A549 (cell line): ENCODE data around the gene HARBI1. TPM values are rescaled to one million over a fixed set of nuclear protein-coding genes. Genes with fewer than 3 reads are reported as not detected.

Experiments
- ATAC-seq, 2 experiments: fragments of 200-7000 bp in 1 of 2; fragments of >200 bp in 1 of 2; cut with Nextera tagmentation in 1 of 2; cut with Tn5 transposase in 1 of 2; 3 replicates each; pipeline versions ENCODE4 v1.8.0 to v1.9.1; 2018 to 2020; ENCODE audit warnings: mild to moderate bottlenecking in 1 of 2, moderate library complexity in 1 of 2
- CTCF ChIA-PET: fragments of 300-600 bp; sonication (Branson Sonifier 250); formaldehyde crosslinking; extraction: SDS; loops from one replicate; lab custom pipeline; 2021; ENCODE audit warnings: antibody characterized with exemption, inconsistent platforms; lab: Yijun Ruan, JAX
- POLR2A ChIA-PET: fragments of 350-600 bp; formaldehyde crosslinking; extraction: SDS; loops from one replicate; lab custom pipeline; 2021; ENCODE audit warnings: antibody characterized with exemption, inconsistent platforms; lab: Yijun Ruan, JAX
- DNase-seq, 2 experiments: peaks; one replicate each; pipeline versions ENCODE4 v3.0.0 to v3.0.0-alpha.2; 2011 to 2016; ENCODE audit warnings: low read depth in 1 of 2, low spot score in 1 of 2
- FAIRE-seq: peaks from 2 replicates; lab custom pipeline; 2011; peaks lifted over from hg19 to GRCh38; lab: Jason Lieb, UNC
- H3K27ac ChIP-seq, 2 experiments: fragments of >200 bp; sonication (Bioruptor Twin); formaldehyde crosslinking; 3 replicates each; pipeline ENCODE4 v1.5.1; 2016 to 2017
- H3K4me1 ChIP-seq: fragments of >200 bp; sonication (Bioruptor Twin); formaldehyde crosslinking; 3 replicates; pipeline ENCODE4 v1.6.1; 2016
- H3K4me2 ChIP-seq: fragments of >200 bp; sonication (Bioruptor Twin); formaldehyde crosslinking; 3 replicates; pipeline ENCODE4 v1.6.1; 2016
- H3K4me3 ChIP-seq: fragments of >200 bp; sonication (Bioruptor Twin); formaldehyde crosslinking; 3 replicates; pipeline ENCODE4 v1.5.1; 2016
- H3K9me3 ChIP-seq: fragments of >200 bp; sonication (Bioruptor Twin); formaldehyde crosslinking; 3 replicates; pipeline ENCODE4 v1.6.1; 2016
- CBX2 ChIP-seq: fragments of 200-600 bp; sonication (generic); IDR thresholded peaks from 2 replicates; pipeline ENCODE4 v1.6.1; 2016; ENCODE audit warnings: low read depth, mild to moderate bottlenecking, borderline replicate concordance
- CHD2 ChIP-seq: fragments of 150-350 bp; IDR thresholded peaks from 2 replicates; pipeline ENCODE4 v1.6.1; 2014; ENCODE audit warnings: low read length; ENCODE audit not compliant: partially characterized antibody
- EHMT2 ChIP-seq: fragments of 200-600 bp; sonication (generic); IDR thresholded peaks from 2 replicates; pipeline ENCODE4 v1.6.1; 2016; ENCODE audit warnings: antibody characterized with exemption, low read depth, mild to moderate bottlenecking, moderate library complexity
- ESRRA ChIP-seq: fragments of 150-350 bp; IDR thresholded peaks from 2 replicates; pipeline ENCODE4 v1.6.1; 2014; ENCODE audit warnings: mild to moderate bottlenecking, low read length, borderline replicate concordance
- FOSL2 ChIP-seq, 2 experiments: fragments of 450-650 bp in 1 of 2; fragments of >200 bp in 1 of 2; sonication (Bioruptor Twin) in 1 of 2; formaldehyde crosslinking; IDR thresholded peaks; 2 replicates each; pipeline versions ENCODE4 v1.5.0 to v1.6.1; 2016 to 2020; ENCODE audit warnings: mild to moderate bottlenecking in 1 of 2, moderate library complexity in 1 of 2
- HOXA7 ChIP-seq: fragments of 250-450 bp; sonication (Bioruptor Pico); IDR thresholded peaks from 2 replicates; pipeline ENCODE4 v1.5.0; 2020; ENCODE audit warnings: mild to moderate bottlenecking, moderate library complexity
- HOXB13 ChIP-seq: fragments of 250-450 bp; sonication (Bioruptor Pico); IDR thresholded peaks from 2 replicates; pipeline ENCODE4 v1.5.0; 2020; ENCODE audit warnings: low read depth, mild to moderate bottlenecking, moderate library complexity
- MAFK ChIP-seq: fragments of 450-650 bp; IDR thresholded peaks from 2 replicates; pipeline ENCODE4 v1.6.1; 2014; ENCODE audit not compliant: partially characterized antibody
- NFE2L2 ChIP-seq: fragments of 150-350 bp; conservative IDR thresholded peaks from 2 replicates; pipeline ENCODE4 v1.6.1; 2014; ENCODE audit warnings: low read length
- PHF8 ChIP-seq: fragments of 200-600 bp; sonication (generic); IDR thresholded peaks from 2 replicates; pipeline ENCODE4 v1.6.1; 2016; ENCODE audit warnings: low read depth, mild to moderate bottlenecking, antibody characterized with exemption, moderate library complexity, borderline replicate concordance
- POLR2A ChIP-seq: IDR thresholded peaks from 2 replicates; pipeline ENCODE4 v1.6.1; 2012; ENCODE audit warnings: mild to moderate bottlenecking, low read length
- RARB ChIP-seq: fragments of 250-450 bp; sonication (Bioruptor Pico); IDR thresholded peaks from 2 replicates; pipeline ENCODE4 v1.8.0; 2021; ENCODE audit warnings: mild to moderate bottlenecking, moderate library complexity
- ZSCAN20 ChIP-seq: fragments of 250-450 bp; sonication (Bioruptor Pico); IDR thresholded peaks from 2 replicates; pipeline ENCODE4 v1.8.0; 2022; ENCODE audit warnings: mild to moderate bottlenecking, moderate library complexity
- WGBS: methylation state at CpG from one replicate; pipeline ENCODE4 v1.1.6; 2017; ENCODE audit errors: missing lambda C conversion rate; 5-methylcytosine and 5-hydroxymethylcytosine counted together
- polyA plus RNA-seq, 4 experiments: library from polyadenylated mRNA; depleted of rRNA in 3 of 4; stranded (reverse); fragments of >200 nt; fragmentation: RNase III in 1 of 4; extraction: RNeasy Plus Mini Kit Qiagen cat#74134 plus additional on column Dnase treatment in 1 of 4; gene quantifications; 2 replicates in 3 of 4; 3 replicates in 1 of 4; pipeline ENCODE4 v1.2.3, GENCODE V29; 2011 to 2017
- TF ChIP-seq, protein P1 (sequence below): fragments of >200 bp; sonication (Bioruptor Twin); formaldehyde crosslinking; IDR thresholded peaks from 2 replicates; pipeline ENCODE4 v1.6.1; 2016
- TF ChIP-seq, protein P2 (sequence below): fragments of >200 bp; sonication (Bioruptor Twin); formaldehyde crosslinking; IDR thresholded peaks from 3 replicates; pipeline ENCODE4 v1.5.1; 2016

HARBI1 gene
- polyA plus RNA-seq, 2 of the 4 experiments (the other 2 are of a cell fraction) = 5.6 to 5.7 TPM

DNA sequence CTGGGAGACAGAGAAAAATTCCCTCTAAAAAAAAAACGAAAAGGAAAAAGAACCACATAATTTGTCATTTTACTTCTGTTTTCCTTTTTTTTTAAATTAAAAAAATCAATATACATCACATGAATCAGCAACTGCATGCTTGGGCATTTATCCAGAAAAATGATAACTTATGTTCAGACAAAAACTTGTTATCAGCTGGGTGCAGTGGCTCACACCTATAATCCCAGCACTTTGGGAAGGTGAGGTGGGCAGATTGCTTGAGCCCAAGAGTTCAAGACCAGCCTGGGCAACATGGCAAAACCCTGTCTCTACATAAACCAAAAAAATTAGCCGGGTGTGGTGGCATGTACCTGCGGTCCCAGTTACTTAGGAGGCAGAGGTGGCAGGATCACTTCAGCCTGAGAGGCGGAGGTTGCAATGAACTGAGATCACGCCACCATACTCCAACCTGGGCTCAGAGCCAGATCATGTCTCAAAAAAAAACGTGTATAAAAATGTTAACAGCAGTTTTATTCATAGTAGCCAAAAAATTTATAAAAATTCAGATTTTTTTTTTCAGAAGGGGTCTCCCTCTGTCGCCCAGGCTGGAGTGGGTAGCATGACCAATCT lies 51.7 kb downstream of the HARBI1 start:
- 81% methylated on average over 7 of the region's 7 CpGs for WGBS
- POLR2A ChIA-PET = no interaction called here
- no peak for DNase-seq
- TF ChIP-seq NFE2L2 (no peak), ZSCAN20 (CRISPR knock-in tag) (no peak), HOXB13 (CRISPR knock-in tag) (no peak), RARB (CRISPR knock-in tag) (no peak), POLR2A (no peak), FOSL2 (IDR thresholded peaks at IDR 0.05) (no peak), FOSL2 (CRISPR knock-in tag; IDR thresholded peaks at IDR 0.05) (no peak)
- FAIRE-seq = no peak
- CTCF ChIA-PET = interaction anchor here (0.6 to 1.2 kb wide), 3 partner anchors 10 to 75 kb away, joined by 3 read pairs; no protein-coding TSS in a partner anchor
- H3K4me3 ChIP-seq = no peak overlapping the region
- no peak for ATAC-seq
- H3K27ac ChIP-seq = peak overlapping the region in 1 of 2 experiments; percentile 53; a peak in 2 of 6 replicates
- no peaks in the 10 kb centered on the region for H3K9me3 ChIP-seq
- peak overlapping the region; percentile 41; the same call in 2 of the 3 replicates for H3K4me2 ChIP-seq
- peaks cover 33% of the 10 kb centered on the region for H3K4me1 ChIP-seq

DNA sequence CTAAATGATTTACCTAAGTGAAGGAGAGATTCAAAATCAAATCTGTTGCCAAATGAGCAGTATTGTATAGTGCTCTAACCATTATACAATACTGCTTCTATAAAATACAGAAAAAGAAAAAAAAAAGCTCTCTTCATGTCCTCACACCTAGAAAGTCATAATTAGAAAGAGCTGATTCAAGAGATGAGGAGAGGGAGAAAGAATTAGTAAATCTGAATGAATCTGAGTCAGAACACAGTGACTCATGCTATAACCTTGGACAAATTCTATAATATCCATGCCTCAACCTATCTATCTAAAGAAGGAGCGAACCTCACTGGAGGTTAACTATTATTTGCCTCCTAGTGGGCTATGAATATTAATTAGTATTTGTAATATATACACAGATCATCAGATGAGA lies 52.6 kb downstream of the HARBI1 start:
- CTCF ChIA-PET = interaction anchor here (0.8 kb wide), 1 partner anchor 74 kb away, joined by 3 read pairs; no protein-coding TSS in a partner anchor
- ATAC-seq = peak in 1 of 2 experiments; percentile 39; a peak in 1 of 6 replicates
- no peaks in the 10 kb centered on the region for H3K9me3 ChIP-seq
- no peak for FAIRE-seq
- H3K4me2 ChIP-seq = peak overlapping the region; percentile 41
- 44% methylated on average over 1 of the region's 1 CpG for WGBS
- DNase-seq = no peak
- POLR2A ChIA-PET = no interaction called here
- H3K4me3 ChIP-seq = no peak overlapping the region
- H3K27ac ChIP-seq = peak overlapping the region in 1 of 2 experiments; percentile 53; a peak in 2 of 6 replicates
- 0 out of 2 replicates have a peak, but pooled peaks have one; percentile 30 for TF ChIP-seq FOSL2 (IDR thresholded peaks at IDR 0.05)
- TF ChIP-seq FOSL2 (CRISPR knock-in tag; IDR thresholded peaks at IDR 0.05) = peak; percentile 67
- TF ChIP-seq ESRRA = no peak
- no peak for TF ChIP-seq HOXA7 (CRISPR knock-in tag)
- TF ChIP-seq CBX2 = no peak
- H3K4me1 ChIP-seq = peaks cover 41% of the 10 kb centered on the region

DNA sequence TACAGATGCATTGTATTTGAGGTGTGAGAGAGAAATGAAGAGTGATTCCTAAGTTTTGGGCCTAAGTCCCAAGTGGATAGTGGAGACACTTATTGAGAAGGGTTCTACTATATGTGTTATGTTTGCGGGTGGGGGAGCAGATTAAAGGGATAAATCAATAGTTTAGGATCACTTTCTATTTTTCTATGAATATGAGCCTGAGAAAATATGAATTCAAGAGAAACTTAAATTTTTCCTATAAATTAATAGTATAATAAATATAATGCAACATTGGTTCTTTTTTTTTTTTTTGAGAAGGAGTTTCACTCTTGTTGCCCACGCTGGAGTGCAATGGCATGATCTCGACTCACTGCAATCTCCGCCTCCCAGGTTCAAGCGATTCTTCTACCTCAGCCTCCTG lies 54.5 kb downstream of the HARBI1 start:
- POLR2A ChIA-PET = no interaction called here
- FAIRE-seq (no peak), DNase-seq (no peak), ATAC-seq (no peak)
- no peak overlapping the region for H3K27ac ChIP-seq
- no peak overlapping the region for H3K4me3 ChIP-seq
- H3K4me1 ChIP-seq = peaks cover 60% of the 10 kb centered on the region
- no peaks in the 10 kb centered on the region for H3K9me3 ChIP-seq
- WGBS = 96% methylated on average over 5 of the region's 5 CpGs
- no peak overlapping the region for H3K4me2 ChIP-seq
- TF ChIP-seq CHD2 (no peak), MAFK (no peak), EHMT2 (no peak), PHF8 (no peak)
- TF ChIP-seq, protein P1, sequence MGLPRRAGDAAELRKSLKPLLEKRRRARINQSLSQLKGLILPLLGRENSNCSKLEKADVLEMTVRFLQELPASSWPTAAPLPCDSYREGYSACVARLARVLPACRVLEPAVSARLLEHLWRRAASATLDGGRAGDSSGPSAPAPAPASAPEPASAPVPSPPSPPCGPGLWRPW = no peak
- TF ChIP-seq, protein P2, sequence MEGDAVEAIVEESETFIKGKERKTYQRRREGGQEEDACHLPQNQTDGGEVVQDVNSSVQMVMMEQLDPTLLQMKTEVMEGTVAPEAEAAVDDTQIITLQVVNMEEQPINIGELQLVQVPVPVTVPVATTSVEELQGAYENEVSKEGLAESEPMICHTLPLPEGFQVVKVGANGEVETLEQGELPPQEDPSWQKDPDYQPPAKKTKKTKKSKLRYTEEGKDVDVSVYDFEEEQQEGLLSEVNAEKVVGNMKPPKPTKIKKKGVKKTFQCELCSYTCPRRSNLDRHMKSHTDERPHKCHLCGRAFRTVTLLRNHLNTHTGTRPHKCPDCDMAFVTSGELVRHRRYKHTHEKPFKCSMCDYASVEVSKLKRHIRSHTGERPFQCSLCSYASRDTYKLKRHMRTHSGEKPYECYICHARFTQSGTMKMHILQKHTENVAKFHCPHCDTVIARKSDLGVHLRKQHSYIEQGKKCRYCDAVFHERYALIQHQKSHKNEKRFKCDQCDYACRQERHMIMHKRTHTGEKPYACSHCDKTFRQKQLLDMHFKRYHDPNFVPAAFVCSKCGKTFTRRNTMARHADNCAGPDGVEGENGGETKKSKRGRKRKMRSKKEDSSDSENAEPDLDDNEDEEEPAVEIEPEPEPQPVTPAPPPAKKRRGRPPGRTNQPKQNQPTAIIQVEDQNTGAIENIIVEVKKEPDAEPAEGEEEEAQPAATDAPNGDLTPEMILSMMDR = no peak
- TF ChIP-seq, all 56 proteins: peak for 0
- CTCF ChIA-PET = interaction anchor here (0.7 to 2.4 kb wide), 4 partner anchors 19 to 72 kb away, joined by 3 to 6 read pairs (median 4); no protein-coding TSS in a partner anchor
